Liver (tissue), 9 donors: Measurements from ENCODE around the gene UGT1A10. TPM values are rescaled to one million over a fixed set of nuclear protein-coding genes. Genes with fewer than 3 reads are reported as not detected.

Experiments
- DNase-seq: peaks from one replicate; pipeline ENCODE4 v3.0.0-alpha.2; 2017; ENCODE audit warnings: low spot score
- H3K27ac ChIP-seq, 2 donors: one replicate each; pipeline ENCODE4 v1.7.0; 2013; ENCODE audit warnings: inconsistent platforms in 2 of 2, low read length in 2 of 2, control low read depth in 1 of 2, low read depth in 1 of 2, mild to moderate bottlenecking in 1 of 2
- H3K27me3 ChIP-seq, 4 donors: one replicate each; pipeline versions ENCODE4 v1.6.1 to v1.7.0; 2013; ENCODE audit warnings: low read length in 3 of 4, inconsistent platforms in 1 of 4, mild to moderate bottlenecking in 1 of 4, moderate library complexity in 1 of 4; ENCODE audit not compliant: control insufficient read depth in 4 of 4, insufficient read depth in 4 of 4
- H3K36me3 ChIP-seq, 4 donors: one replicate each; pipeline versions ENCODE4 v1.6.1 to v1.7.0; 2013; ENCODE audit warnings: low read length in 3 of 4, mild to moderate bottlenecking in 3 of 4, low read depth in 1 of 4, moderate library complexity in 1 of 4; ENCODE audit not compliant: control insufficient read depth in 4 of 4, insufficient read depth in 3 of 4
- H3K4me1 ChIP-seq, 4 donors: one replicate each; pipeline versions ENCODE4 v1.6.1 to v1.7.0; 2013; ENCODE audit warnings: low read length in 3 of 4, mild to moderate bottlenecking in 3 of 4, moderate library complexity in 1 of 4; ENCODE audit not compliant: control insufficient read depth in 4 of 4, insufficient read depth in 4 of 4
- H3K4me3 ChIP-seq, 3 donors: one replicate each; pipeline versions ENCODE4 v1.6.1 to v1.7.0; 2013; ENCODE audit warnings: low read length in 3 of 3, control low read depth in 1 of 3, low read depth in 1 of 3, mild to moderate bottlenecking in 1 of 3
- H3K9ac ChIP-seq, 2 donors: one replicate each; pipeline ENCODE4 v1.7.0; 2013; ENCODE audit warnings: low read length in 2 of 2, mild to moderate bottlenecking in 2 of 2, moderate library complexity in 2 of 2, control low read depth in 1 of 2, low read depth in 1 of 2
- H3K9me3 ChIP-seq, 4 donors: one replicate each; pipeline versions ENCODE4 v1.6.1 to v1.7.0; 2013; ENCODE audit warnings: low read length in 3 of 4; ENCODE audit not compliant: control insufficient read depth in 4 of 4
- ATF3 ChIP-seq: IDR thresholded peaks from 2 replicates; pipeline ENCODE4 v1.6.1; 2016; ENCODE audit warnings: antibody characterized with exemption
- CTCF ChIP-seq: fragments of 150-350 bp; IDR thresholded peaks from 2 replicates; pipeline ENCODE4 v1.5.1; 2017; ENCODE audit warnings: improper control_type of control experiment, low read depth, low read length; ENCODE audit not compliant: missing input control
- EGR1 ChIP-seq, 2 donors: IDR thresholded peaks; 2 replicates each; pipeline ENCODE4 v1.6.1; 2016 to 2018; ENCODE audit warnings: antibody characterized with exemption in 2 of 2, low read depth in 2 of 2
- FOXA1 ChIP-seq: IDR thresholded peaks from 2 replicates; pipeline ENCODE4 v1.6.1; 2016; ENCODE audit warnings: antibody characterized with exemption
- FOXA2 ChIP-seq: IDR thresholded peaks from 2 replicates; pipeline ENCODE4 v1.6.1; 2016; ENCODE audit warnings: antibody characterized with exemption
- GABPA ChIP-seq, 2 donors: IDR thresholded peaks in 1 of 2; conservative IDR thresholded peaks in 1 of 2; 2 replicates each; pipeline ENCODE4 v1.6.1; 2016; ENCODE audit warnings: antibody characterized with exemption in 2 of 2, mild to moderate bottlenecking in 1 of 2, moderate library complexity in 1 of 2
- HNF4A ChIP-seq, 2 donors: conservative IDR thresholded peaks; 2 replicates each; pipeline ENCODE4 v1.6.1; 2016; ENCODE audit warnings: antibody characterized with exemption in 2 of 2, mild to moderate bottlenecking in 2 of 2
- HNF4G ChIP-seq: IDR thresholded peaks from 2 replicates; pipeline ENCODE4 v1.6.1; 2016; ENCODE audit warnings: antibody characterized with exemption
- JUND ChIP-seq, 2 donors: IDR thresholded peaks; 2 replicates each; pipeline ENCODE4 v1.6.1; 2016; ENCODE audit warnings: antibody characterized with exemption in 2 of 2
- MAX ChIP-seq: IDR thresholded peaks from 2 replicates; pipeline ENCODE4 v1.6.1; 2016; ENCODE audit warnings: antibody characterized with exemption
- RAD21 ChIP-seq, 2 donors: IDR thresholded peaks; 2 replicates each; pipeline ENCODE4 v1.6.1; 2016; ENCODE audit warnings: antibody characterized with exemption in 2 of 2, mild to moderate bottlenecking in 2 of 2
- REST ChIP-seq: IDR thresholded peaks from 2 replicates; pipeline ENCODE4 v1.6.1; 2016; ENCODE audit warnings: antibody characterized with exemption, mild to moderate bottlenecking
- RXRA ChIP-seq, 2 donors: IDR thresholded peaks; 2 replicates each; pipeline ENCODE4 v1.6.1; 2017 to 2018; ENCODE audit warnings: antibody characterized with exemption in 2 of 2, mild to moderate bottlenecking in 1 of 2
- SP1 ChIP-seq: IDR thresholded peaks from 2 replicates; pipeline ENCODE4 v1.6.1; 2018; ENCODE audit warnings: antibody characterized with exemption, mild to moderate bottlenecking
- TAF1 ChIP-seq: conservative IDR thresholded peaks from 2 replicates; pipeline ENCODE4 v1.6.1; 2016; ENCODE audit warnings: antibody characterized with exemption, mild to moderate bottlenecking
- YY1 ChIP-seq: IDR thresholded peaks from 2 replicates; pipeline ENCODE4 v1.6.1; 2016; ENCODE audit warnings: antibody characterized with exemption, mild to moderate bottlenecking
- ZBTB33 ChIP-seq: IDR thresholded peaks from 2 replicates; pipeline ENCODE4 v1.6.1; 2016; ENCODE audit warnings: antibody characterized with exemption
- WGBS: extraction: QIAGEN DNeasy Blood & Tissue Kit; methylation state at CpG from one replicate; pipeline ENCODE4 v1.1.7; 2013; 5-methylcytosine and 5-hydroxymethylcytosine counted together
- polyA plus RNA-seq, 2 donors: library from polyadenylated mRNA; stranded (reverse) in 1 of 2; unstranded in 1 of 2; fragments of 200-250 nt in 1 of 2; fragments of >200 nt in 1 of 2; fragmentation: Nextera tagmentation in 1 of 2; extraction: Ambion mirVana in 1 of 2; gene quantifications; one replicate each; pipeline versions ENCODE4 v1.2.1 to v1.2.3, GENCODE V29; 2013 to 2015
- total RNA-seq, 2 donors: library from RNA; depleted of rRNA; stranded (reverse); fragments of >200 nt; gene quantifications; one replicate each; pipeline ENCODE4 v1.2.3, GENCODE V29; 2014
- donor health status: healthy.
- donor health status: healthy.
- donor health status: healthy.
- donor health status: healthy.
- donor health status: healthy.

The UGT1A10 gene
- total and polyA plus RNA-seq, 4 donors, result 0.08 TPM; not detected in 2

GRCh38 chr2:233819884-233820773 is 183.9 kb downstream of the UGT1A10 start:
- H3K27ac ChIP-seq, result no peak overlapping the region
- no peak overlapping the region for H3K9ac ChIP-seq
- no peak for DNase-seq
- WGBS, result 91% methylated on average over 18 of the region's 18 CpGs
- no peaks in the 10 kb centered on the region for H3K9me3 ChIP-seq
- H3K4me1 ChIP-seq, result peaks cover 6 to 38% (median 24%) of the 10 kb centered on the region in 4 donors
- H3K4me3 ChIP-seq, result no peak overlapping the region
- TF ChIP-seq RXRA (IDR thresholded peaks at IDR 0.05) (no peak), ZBTB33 (no peak), YY1 (no peak), GABPA (IDR thresholded peaks at IDR 0.05 in 1 of 2, conservative IDR thresholded peaks at IDR 0.05 in 1 of 2) (no peak), TAF1 (no peak), FOXA2 (no peak), SP1 (no peak), JUND (IDR thresholded peaks at IDR 0.05) (no peak), HNF4G (no peak), EGR1 (IDR thresholded peaks at IDR 0.05; ENCODE audit: low read depth in 2 of 2) (no peak), REST (no peak), ATF3 (no peak), FOXA1 (no peak), MAX (no peak), HNF4A (conservative IDR thresholded peaks at IDR 0.05) (no peak), RAD21 (IDR thresholded peaks at IDR 0.05) (no peak), CTCF (no peak)
- no peaks in the 10 kb centered on the region for H3K27me3 ChIP-seq
- H3K36me3 ChIP-seq, result no peaks in the 10 kb centered on the region
